Muscle layer of duodenum (tissue), 2 donors: ENCODE results near the gene PSAP.
A peak's percentile ranks its signal among the peaks of the same experiment; 100 is the strongest.

ENCODE experiments used
- H3K27ac ChIP-seq: one replicate; pipeline ENCODE4 v1.7.0; 2013; ENCODE audit warnings: mild to moderate bottlenecking, low read length
- H3K27me3 ChIP-seq: one replicate; pipeline ENCODE4 v1.7.0; 2013; ENCODE audit warnings: low read depth, mild to moderate bottlenecking, control low read depth, low read length
- H3K36me3 ChIP-seq, 2 donors: one replicate each; pipeline ENCODE4 v1.7.0; 2013; ENCODE audit warnings: low read length in 2 of 2, control low read depth in 1 of 2, mild to moderate bottlenecking in 1 of 2; ENCODE audit not compliant: insufficient read depth in 2 of 2, control insufficient read depth in 1 of 2
- H3K4me1 ChIP-seq, 2 donors: one replicate each; pipeline ENCODE4 v1.7.0; 2013; ENCODE audit warnings: low read length in 2 of 2, mild to moderate bottlenecking in 2 of 2, control low read depth in 1 of 2, moderate library complexity in 1 of 2; ENCODE audit not compliant: insufficient read depth in 2 of 2, control insufficient read depth in 1 of 2
- H3K4me3 ChIP-seq, 2 donors: one replicate each; pipeline ENCODE4 v1.7.0; 2013; ENCODE audit warnings: low read length in 2 of 2, low read depth in 1 of 2, mild to moderate bottlenecking in 1 of 2
- H3K9me3 ChIP-seq, 2 donors: one replicate each; pipeline ENCODE4 v1.7.0; 2013; ENCODE audit warnings: low read length in 2 of 2, control low read depth in 1 of 2, mild to moderate bottlenecking in 1 of 2; ENCODE audit not compliant: control insufficient read depth in 1 of 2
- donor health status: healthy.

PSAP gene

GRCh38 chr10:71840958-71841335, 10.1 kb downstream of the PSAP start:
- no peaks in the 10 kb centered on the region for H3K27me3 ChIP-seq
- H3K27ac ChIP-seq: no peak overlapping the region
- no peaks in the 10 kb centered on the region for H3K9me3 ChIP-seq
- H3K36me3 ChIP-seq: peaks cover 3 to 6% of the 10 kb centered on the region in 2 donors
- no peak overlapping the region for H3K4me3 ChIP-seq
- H3K4me1 ChIP-seq: peaks cover 32 to 75% of the 10 kb centered on the region in 2 donors

DNA sequence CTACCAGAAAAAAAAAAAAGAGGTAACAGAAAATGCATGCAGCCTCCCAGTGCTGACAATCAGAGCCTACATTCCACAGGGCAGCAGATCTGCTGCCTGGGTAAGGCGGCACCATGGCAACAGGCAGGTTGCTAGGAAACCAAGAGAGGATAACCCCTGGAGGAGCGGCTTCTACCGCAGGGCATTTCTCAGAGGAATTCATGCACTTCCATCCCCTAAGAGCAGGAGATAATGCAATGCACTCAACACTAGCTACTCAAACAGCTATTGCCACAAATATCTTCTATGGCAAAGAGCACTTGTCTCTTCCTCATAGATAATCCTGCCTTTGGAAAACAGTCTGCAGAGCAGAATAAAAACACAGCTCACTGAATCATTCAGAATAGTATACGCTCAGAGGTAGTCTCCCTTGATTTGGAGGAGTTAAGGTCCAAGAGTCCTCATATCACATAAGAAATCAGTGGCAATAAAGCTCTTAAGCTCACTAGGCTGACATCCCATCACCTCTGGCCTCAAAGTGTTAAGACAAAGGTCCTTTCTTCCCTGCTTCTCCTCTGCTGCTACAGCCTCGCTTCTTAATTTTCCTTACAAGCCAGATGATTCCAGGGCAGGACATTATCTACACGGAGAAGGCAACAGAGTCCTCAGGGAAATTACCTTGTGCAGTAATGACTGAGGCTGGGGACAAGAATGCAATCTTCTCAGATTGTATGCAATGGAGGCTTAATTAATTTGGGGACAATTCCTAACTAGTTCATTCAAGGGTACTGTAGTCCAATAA, 10.7 kb downstream of the PSAP start:
- Histone ChIP-seq H3K27ac (no peak overlapping the region), H3K9me3 (no peaks in the 10 kb centered on the region), H3K27me3 (no peaks in the 10 kb centered on the region), H3K36me3 (peaks cover 3 to 6% of the 10 kb centered on the region in 2 donors), H3K4me3 (no peak overlapping the region), H3K4me1 (peaks cover 38 to 72% of the 10 kb centered on the region in 2 donors)

GRCh38 chr10:71838264-71839211, 12.5 kb downstream of the PSAP start:
- H3K4me3 ChIP-seq: no peak overlapping the region
- H3K9me3 ChIP-seq: no peaks in the 10 kb centered on the region
- H3K4me1 ChIP-seq: peaks cover 38 to 79% of the 10 kb centered on the region in 2 donors
- peaks cover 3 to 11% of the 10 kb centered on the region in 2 donors for H3K36me3 ChIP-seq
- peak overlapping the region; percentile 54 for H3K27ac ChIP-seq
- H3K27me3 ChIP-seq: no peaks in the 10 kb centered on the region

GRCh38 chr10:71837098-71837827, 13.8 kb downstream of the PSAP start:
- Histone ChIP-seq H3K4me3 (no peak overlapping the region), H3K36me3 (peaks cover 10 to 20% of the 10 kb centered on the region in 2 donors), H3K4me1 (peaks cover 38 to 71% of the 10 kb centered on the region in 2 donors), H3K27me3 (no peaks in the 10 kb centered on the region), H3K9me3 (no peaks in the 10 kb centered on the region), H3K27ac (peak overlapping the region; percentile 54)

- Histone ChIP-seq H3K27ac (peak overlapping the region; percentile 42), H3K9me3 (no peaks in the 10 kb centered on the region), H3K4me1 (peaks cover 38 to 71% of the 10 kb centered on the region in 2 donors), H3K36me3 (peaks cover 17 to 26% of the 10 kb centered on the region in 2 donors), H3K4me3 (no peak overlapping the region), H3K27me3 (no peaks in the 10 kb centered on the region)
Observed at GRCh38 chr10:71836596-71836974, 14.5 kb downstream of the PSAP start.

DNA sequence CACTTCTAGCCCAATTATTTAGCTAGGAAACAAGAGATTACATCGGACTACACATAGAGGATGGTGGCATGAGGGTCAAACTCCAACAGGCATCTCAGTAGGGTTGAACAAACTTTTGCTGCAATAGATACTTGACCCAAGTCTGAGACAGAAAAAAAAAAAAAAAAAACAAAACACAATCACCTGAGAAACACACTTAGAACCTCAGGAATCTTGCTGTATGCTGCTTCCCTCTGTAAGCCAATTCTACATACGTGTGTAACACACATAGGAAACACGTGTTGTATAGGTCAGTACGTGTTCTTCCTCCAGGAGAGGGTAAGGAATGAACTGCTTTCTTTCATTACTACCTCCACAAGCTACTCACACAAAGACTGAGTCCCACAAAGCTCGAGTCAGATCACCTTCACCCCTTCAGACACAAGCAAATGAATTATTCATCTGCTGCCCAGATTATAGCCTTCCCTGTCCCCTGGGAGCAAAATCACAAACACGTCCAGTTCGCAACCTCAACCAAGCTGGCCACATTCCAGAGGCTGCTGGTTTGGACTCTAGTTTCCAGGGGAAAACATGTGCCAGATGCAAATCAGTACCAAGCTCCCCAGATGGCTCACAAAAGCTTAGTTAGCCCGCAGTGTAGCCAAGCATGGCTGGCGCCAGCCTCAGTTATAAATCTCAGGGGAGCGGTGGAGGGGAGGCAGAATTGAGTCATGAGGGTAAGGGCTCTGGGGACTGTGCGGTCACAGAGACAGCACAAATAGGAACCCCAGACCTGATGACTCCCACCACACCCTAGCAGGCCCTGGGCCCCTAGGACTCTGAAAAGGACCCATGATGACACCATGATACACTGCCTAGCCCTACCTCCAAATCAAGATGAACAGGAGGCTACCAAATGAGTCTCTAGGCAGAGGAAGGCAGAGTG, 15.1 kb downstream of the PSAP start:
- Histone ChIP-seq H3K9me3 (no peaks in the 10 kb centered on the region), H3K36me3 (peaks cover 23 to 33% of the 10 kb centered on the region in 2 donors), H3K27me3 (no peaks in the 10 kb centered on the region), H3K4me3 (no peak overlapping the region), H3K4me1 (peaks cover 37 to 66% of the 10 kb centered on the region in 2 donors), H3K27ac (peak overlapping the region; percentile 42)

- Histone ChIP-seq H3K4me1 (peaks cover 32 to 50% of the 10 kb centered on the region in 2 donors), H3K4me3 (no peak overlapping the region), H3K9me3 (no peaks in the 10 kb centered on the region), H3K27ac (no peak overlapping the region), H3K36me3 (peaks cover 37 to 43% of the 10 kb centered on the region in 2 donors), H3K27me3 (no peaks in the 10 kb centered on the region)
Observed at GRCh38 chr10:71834343-71834674, 16.7 kb downstream of the PSAP start.

DNA sequence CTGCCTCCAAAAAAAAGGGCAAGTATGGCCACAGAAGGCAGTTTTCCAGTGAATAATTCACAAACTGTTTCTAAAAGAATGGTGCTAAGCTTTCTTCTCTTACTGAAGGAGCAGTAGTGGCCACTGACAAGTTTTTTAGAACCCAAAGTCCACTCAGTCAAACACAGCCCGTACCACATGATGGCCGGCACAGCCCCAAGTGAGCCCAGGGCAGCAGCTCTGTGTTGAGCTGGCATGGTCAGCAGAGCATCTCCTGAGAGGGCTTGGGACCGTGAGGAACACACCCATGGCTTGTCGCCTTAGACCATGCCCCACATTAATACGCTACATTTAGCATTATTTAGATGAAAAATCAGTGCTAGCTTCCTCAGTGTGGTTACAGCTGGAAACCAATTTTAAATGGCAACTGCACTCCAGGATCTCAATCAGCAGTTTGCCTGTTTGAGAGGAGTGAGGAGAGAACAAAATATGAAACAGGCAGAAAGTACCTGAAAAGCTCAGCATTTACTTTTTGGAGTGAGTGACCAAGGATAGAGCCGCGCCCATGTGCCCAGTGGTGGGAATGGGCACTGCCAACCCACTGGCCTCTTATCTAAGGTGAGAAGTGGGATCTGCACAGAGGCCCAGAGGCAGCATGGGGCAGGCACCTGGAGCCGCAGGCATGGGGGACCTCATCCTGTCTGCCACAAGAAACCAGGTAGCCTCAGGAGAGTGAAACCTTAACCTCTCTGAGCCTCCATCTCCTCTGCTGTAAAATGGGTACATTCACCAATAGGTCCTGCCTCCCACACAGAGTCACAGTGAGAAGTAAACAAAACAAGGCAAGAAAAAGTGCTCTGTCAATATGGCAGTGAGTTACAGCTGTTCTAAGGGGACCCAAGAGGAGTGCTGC, 17.4 kb downstream of the PSAP start:
- Histone ChIP-seq H3K4me3 (no peak overlapping the region), H3K36me3 (peaks cover 43 to 48% of the 10 kb centered on the region in 2 donors), H3K27ac (no peak overlapping the region), H3K4me1 (peaks cover 31 to 44% of the 10 kb centered on the region in 2 donors), H3K9me3 (no peaks in the 10 kb centered on the region), H3K27me3 (no peaks in the 10 kb centered on the region)

- peaks cover 24 to 37% of the 10 kb centered on the region in 2 donors for H3K4me1 ChIP-seq
- no peaks in the 10 kb centered on the region for H3K9me3 ChIP-seq
- H3K27ac ChIP-seq: no peak overlapping the region
- no peak overlapping the region for H3K4me3 ChIP-seq
- no peaks in the 10 kb centered on the region for H3K27me3 ChIP-seq
- H3K36me3 ChIP-seq: peaks cover 50 to 51% of the 10 kb centered on the region in 2 donors
Observed at GRCh38 chr10:71832967-71833366, 18.1 kb downstream of the PSAP start.
